ENCODE results near the gene MYEF2. TPM values are rescaled to one million over a fixed set of nuclear protein-coding genes. Genes with fewer than 3 reads are reported as not detected.

MYEF2 gene
- total and polyA plus RNA-seq, 10 of the 15 experiments (the other 5 are each of a cell fraction or from before 2014, with no cell fraction given) = 9.2 to 47.0 (median 19.9) TPM

- TF ChIP-seq TCF12 (IDR thresholded peaks at IDR 0.05; ENCODE audit: low read depth, low read length) (no peak), ASH2L (IDR thresholded peaks at IDR 0.05; ENCODE audit: borderline replicate concordance, low read depth) (0 out of 2 replicates have a peak, but pooled peaks have one; percentile 81), ZBTB4 (CRISPR knock-in tag; IDR thresholded peaks at IDR 0.05) (no peak), BACH1 (IDR thresholded peaks at IDR 0.05; ENCODE audit: borderline replicate concordance) (0 out of 2 replicates have a peak, but pooled peaks have one; percentile 33), CEBPB (IDR thresholded peaks at IDR 0.05; ENCODE audit: borderline replicate concordance in 1 of 2, low read depth in 2 of 2, low read length in 2 of 2) (no peak), POLR2A (IDR thresholded peaks at IDR 0.05; ENCODE audit: low read depth, low read length) (peak; percentile 89), ATF3 (IDR thresholded peaks at IDR 0.05; ENCODE audit: borderline replicate concordance, extremely low read depth, low read depth, low read length) (no peak), SREBF1 (IDR thresholded peaks at IDR 0.05; ENCODE audit: low read length) (no peak), TCF3 (IDR thresholded peaks at IDR 0.05; ENCODE audit: borderline replicate concordance, insufficient read depth, low read depth, low read length) (0 out of 2 replicates have a peak, but pooled peaks have one; percentile 37), CHD1 (IDR thresholded peaks at IDR 0.05; ENCODE audit: low read depth, low read length) (no peak), MYB (IDR thresholded peaks at IDR 0.05; ENCODE audit: borderline replicate concordance, low read depth, low read length) (no peak), IKZF1 (conservative IDR thresholded peaks at IDR 0.05) (peak; percentile 80), LARP7 (IDR thresholded peaks at IDR 0.05) (peak; percentile 78), CREB1 (IDR thresholded peaks at IDR 0.05; ENCODE audit: low read depth) (no peak), SKIL (IDR thresholded peaks at IDR 0.05; ENCODE audit: low read depth, poor library complexity, severe bottlenecking) (no peak), IRF5 (IDR thresholded peaks at IDR 0.05; ENCODE audit: borderline replicate concordance) (peak; percentile 49; the same call in 1 of the 2 replicates), E4F1 (IDR thresholded peaks at IDR 0.05; ENCODE audit: borderline replicate concordance, partially characterized antibody) (no peak), POLR2AphosphoS5 (IDR thresholded peaks at IDR 0.05; ENCODE audit: low read length) (no peak), CBFB (IDR thresholded peaks at IDR 0.05; ENCODE audit: low read depth) (peak; percentile 80), TAF1 (IDR thresholded peaks at IDR 0.05; ENCODE audit: borderline replicate concordance, low read depth, low read length) (no peak)
These were observed at the start of gene MYEF2 (continued) for GRCh38 chr15:48177766-48178647.
